Measurements from ENCODE around the gene PBX4. TPM values are rescaled to one million over a fixed set of nuclear protein-coding genes. Genes with fewer than 3 reads are reported as not detected.
"Not testable (repeated sequence)": the region's sequence is repeated elsewhere in the genome, so short reads cannot be mapped to it uniquely, and the experiment has no call there.

PBX4 gene
- total RNA-seq, 1 donor from 2014 or later, result not detected

- no peak for ATAC-seq
- no peak for DNase-seq (ENCODE audit: missing footprints)
- intact Hi-C loops (cut with DNase I), result no loop called here
These were observed 12.9 kb upstream of the PBX4 start for GRCh38 chr19:19631346-19631745.

GRCh38 chr19:19630426-19630825 lies 11.9 kb upstream of the PBX4 start:
- DNase-seq (ENCODE audit: missing footprints), result no peak
- intact Hi-C loops (cut with DNase I), result no loop called here
- ATAC-seq, result no peak

GRCh38 chr19:19630062-19630414 lies 11.6 kb upstream of the PBX4 start:
- ATAC-seq, result no peak
- no peak for DNase-seq (ENCODE audit: missing footprints)
- intact Hi-C loops (cut with DNase I), result no loop called here

GRCh38 chr19:19628501-19629134 lies 10.1 kb upstream of the PBX4 start:
- intact Hi-C loops (cut with DNase I), result no loop called here
- peak; percentile 34 for ATAC-seq
- no peak for DNase-seq (ENCODE audit: missing footprints)

GRCh38 chr19:19627621-19628500 lies 9.4 kb upstream of the PBX4 start, which contains the start of gene LPAR2:
Gene LPAR2, minus strand, starts transcription at chr19:19628220. Its CDS starts 945 bp downstream, at chr19:19627275.
- intact Hi-C loops (cut with DNase I), result no loop called here
- ATAC-seq, result peak; percentile 56
- DNase-seq (ENCODE audit: missing footprints), result no peak

- intact Hi-C loops (cut with DNase I), result no loop called here
- ATAC-seq (no peak), DNase-seq (ENCODE audit: missing footprints) (no peak)
These were observed 8.3 kb upstream of the PBX4 start for GRCh38 chr19:19626516-19627472.

- intact Hi-C loops (cut with DNase I), result no loop called here
- ATAC-seq (no peak), DNase-seq (ENCODE audit: missing footprints) (no peak)
These were observed 5.6 kb upstream of the PBX4 start for GRCh38 chr19:19624032-19624570.

- ATAC-seq (no peak), DNase-seq (ENCODE audit: missing footprints) (no peak)
- intact Hi-C loops (cut with DNase I), result no loop called here
These were observed 4.9 kb upstream of the PBX4 start for GRCh38 chr19:19623383-19623782.

- ATAC-seq (no peak), DNase-seq (ENCODE audit: missing footprints) (no peak)
- intact Hi-C loops (cut with DNase I), result no loop called here
These were observed 1.3 kb upstream of the PBX4 start for GRCh38 chr19:19619849-19620210.

GRCh38 chr19:19619181-19619848 lies 828 bp upstream of the PBX4 start:
- no peak for DNase-seq (ENCODE audit: missing footprints)
- no peak for ATAC-seq
- intact Hi-C loops (cut with DNase I), result no loop called here

GRCh38 chr19:19615086-19615485 lies 3.4 kb downstream of the PBX4 start:
- intact Hi-C loops (cut with DNase I), result no loop called here
- ATAC-seq, result no peak
- no peak for DNase-seq (ENCODE audit: missing footprints)

GRCh38 chr19:19613506-19613905 lies 5.0 kb downstream of the PBX4 start:
- no peak for DNase-seq (ENCODE audit: missing footprints)
- intact Hi-C loops (cut with DNase I), result no loop called here
- no peak for ATAC-seq

- DNase-seq (ENCODE audit: missing footprints) (no peak), ATAC-seq (no peak)
- intact Hi-C loops (cut with DNase I), result no loop called here
These were observed 7.9 kb downstream of the PBX4 start for GRCh38 chr19:19610376-19611202.

GRCh38 chr19:19606686-19607085 lies 11.8 kb downstream of the PBX4 start:
- intact Hi-C loops (cut with DNase I), result not testable (repeated sequence)

GRCh38 chr19:19606021-19606420 lies 12.5 kb downstream of the PBX4 start:
- intact Hi-C loops (cut with DNase I), result no loop called here
- no peak for ATAC-seq
- DNase-seq (ENCODE audit: missing footprints), result no peak

More at GRCh38 chr19:19606686-19607085, 11.8 kb downstream of the PBX4 start:
- not testable (repeated sequence) for ATAC-seq; DNase-seq (ENCODE audit: missing footprints)

- DNase-seq (ENCODE audit: missing footprints), result no peak
- no peak for ATAC-seq
- intact Hi-C loops (cut with DNase I), result no loop called here
These were observed 15.7 kb downstream of the PBX4 start for GRCh38 chr19:19602713-19603324.

GRCh38 chr19:19602136-19602712 lies 16.3 kb downstream of the PBX4 start:
- intact Hi-C loops (cut with DNase I), result no loop called here
- ATAC-seq, result no peak

More at GRCh38 chr19:19602136-19602712, 16.3 kb downstream of the PBX4 start:
- DNase-seq (ENCODE audit: missing footprints), result no peak
